HG03565 (cell line): ENCODE measurements around the gene GBX2.
"Not testable (repeated sequence)": the region's sequence is repeated elsewhere in the genome, so short reads cannot be mapped to it uniquely, and the experiment has no call there.

Source experiments
- ATAC-seq: cut with Tn5 transposase; IDR thresholded peaks from one replicate; pipeline ENCODE4 v1.9.1; 2021; ENCODE audit warnings: mild to moderate bottlenecking, moderate library complexity; ENCODE audit not compliant: unreplicated experiment

GBX2 gene

DNA sequence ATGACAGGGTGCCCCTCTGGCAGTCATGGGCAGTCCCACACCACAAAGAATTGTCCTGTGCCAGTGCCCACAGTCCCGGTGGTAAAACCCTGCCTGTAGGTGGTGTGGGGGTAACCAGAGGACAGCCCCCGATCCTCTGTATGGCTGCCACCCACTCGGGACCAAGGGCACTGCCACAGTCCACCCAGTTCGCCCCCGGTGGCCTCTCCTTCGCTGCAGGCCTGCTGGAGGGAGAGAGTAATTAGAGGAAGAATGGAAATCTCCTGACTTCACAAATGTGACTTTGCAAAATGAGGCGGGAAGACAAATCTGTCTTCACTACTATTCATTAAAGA is 11.4 kb downstream of the GBX2 start:
- no peak for ATAC-seq

DNA sequence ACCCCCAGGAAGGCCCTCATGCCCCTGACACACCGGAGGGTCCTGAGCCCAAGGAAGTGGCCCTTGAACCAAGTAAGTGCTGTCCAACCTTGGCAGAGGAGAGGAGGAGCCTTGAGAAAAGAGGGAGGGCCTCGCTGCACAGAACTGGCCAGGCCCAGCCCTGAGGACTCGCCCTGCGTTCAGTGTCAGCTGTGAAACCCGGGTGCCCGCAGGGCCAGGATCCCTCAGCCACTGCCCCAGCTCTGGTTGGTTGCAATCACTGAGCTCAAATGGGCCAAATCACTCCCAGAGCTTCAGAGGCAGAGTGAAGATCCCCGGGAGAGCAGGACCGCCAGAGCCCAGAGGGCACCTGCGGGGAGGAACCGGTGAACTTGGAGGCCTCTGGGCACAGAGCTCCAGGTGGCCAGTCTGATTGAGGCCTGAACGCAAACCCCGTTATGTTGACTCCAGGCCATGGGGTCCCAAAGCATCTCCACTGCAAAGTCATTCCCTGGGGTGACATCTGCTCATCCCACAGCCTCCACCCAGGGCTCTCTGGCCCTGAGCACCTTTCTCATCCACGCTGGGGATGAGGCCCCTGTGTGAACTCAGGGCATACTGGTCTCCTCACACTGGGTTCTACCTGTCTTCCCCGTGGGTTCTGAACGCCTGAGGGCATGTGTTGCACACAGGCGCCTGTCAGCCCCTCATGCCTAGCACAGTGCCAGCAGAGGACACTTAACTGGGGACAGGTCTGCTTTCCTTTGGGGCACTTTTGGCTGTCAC is 11.9 kb downstream of the GBX2 start:
- ATAC-seq = no peak

DNA sequence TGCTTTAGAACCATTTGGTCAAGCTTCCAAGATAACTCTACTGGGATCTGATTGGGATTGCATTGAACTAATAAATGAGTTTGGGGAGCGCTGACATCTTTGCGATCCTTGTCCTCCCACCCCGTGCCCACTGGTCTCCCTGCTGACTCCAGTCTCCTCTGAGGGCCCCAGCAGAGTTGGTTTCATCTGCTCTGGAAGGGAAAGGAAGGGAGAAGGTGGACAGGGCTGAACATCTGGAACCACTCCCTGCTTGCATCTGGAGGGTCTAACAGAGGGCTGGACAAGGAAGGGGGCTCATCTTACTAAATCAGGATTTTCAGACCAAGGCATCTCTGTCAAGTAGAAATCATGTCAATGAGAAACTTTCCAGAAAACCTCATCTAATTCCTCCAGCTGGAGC is 12.8 kb downstream of the GBX2 start:
- ATAC-seq = no peak

DNA sequence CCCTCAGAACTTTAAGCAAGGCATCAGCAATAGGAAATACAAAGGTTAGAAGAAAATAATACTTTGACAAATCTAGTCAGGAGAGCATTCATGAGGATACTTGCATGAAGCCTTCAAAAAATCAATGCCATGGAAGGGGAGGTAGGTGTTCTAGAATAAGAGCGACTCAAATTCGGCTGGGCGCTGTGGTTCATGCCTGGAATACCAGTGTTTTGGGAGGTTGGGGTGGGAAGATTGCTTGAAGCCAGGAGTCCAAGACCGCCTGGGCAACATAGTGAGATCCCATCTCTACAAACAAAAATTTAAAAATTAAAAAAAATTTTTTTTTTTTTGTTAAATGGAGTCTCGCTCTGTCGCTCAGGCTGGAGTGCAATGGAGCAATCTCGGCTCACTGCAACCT is 21.8 kb downstream of the GBX2 start:
- no peak for ATAC-seq

DNA sequence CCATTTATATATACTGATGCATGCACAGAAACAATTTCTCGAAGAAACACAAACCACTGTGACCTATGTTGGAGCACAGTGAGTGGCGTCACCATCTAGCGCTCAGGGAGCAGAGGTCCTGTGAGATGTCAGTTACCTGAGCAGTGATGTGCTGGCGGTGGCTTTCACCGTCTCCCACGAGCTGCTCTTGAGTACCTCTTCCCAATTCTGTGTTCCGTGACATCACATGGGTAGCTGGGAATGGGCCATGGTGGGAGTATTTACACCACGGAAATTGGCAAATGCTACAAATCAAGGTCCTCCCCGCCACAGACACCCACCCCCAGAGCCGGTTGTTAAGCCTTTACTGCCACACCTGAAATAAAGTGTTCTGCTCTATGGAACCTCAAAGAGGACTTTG is 24.4 kb downstream of the GBX2 start:
- ATAC-seq = no peak

DNA sequence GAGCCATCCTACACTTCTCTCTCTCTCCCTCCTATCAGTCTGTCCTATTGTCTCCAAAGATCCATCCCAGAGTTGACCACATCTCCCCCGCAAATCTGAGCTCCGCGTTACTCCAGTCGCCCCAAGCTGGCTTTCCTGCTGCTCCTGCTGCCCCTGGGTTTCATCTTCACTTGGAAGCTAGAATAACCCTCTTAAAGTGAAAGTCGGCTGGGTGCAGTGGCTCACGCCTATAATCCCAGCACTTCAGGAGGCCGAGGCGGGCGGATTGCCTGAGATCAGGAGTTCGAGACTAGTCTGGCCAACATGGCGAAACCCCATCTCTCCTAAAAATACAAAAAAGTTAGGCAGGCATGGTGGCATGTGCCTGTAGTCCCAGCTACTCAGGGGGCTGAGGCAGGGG is 26.6 kb downstream of the GBX2 start:
- not testable (repeated sequence) for ATAC-seq

DNA sequence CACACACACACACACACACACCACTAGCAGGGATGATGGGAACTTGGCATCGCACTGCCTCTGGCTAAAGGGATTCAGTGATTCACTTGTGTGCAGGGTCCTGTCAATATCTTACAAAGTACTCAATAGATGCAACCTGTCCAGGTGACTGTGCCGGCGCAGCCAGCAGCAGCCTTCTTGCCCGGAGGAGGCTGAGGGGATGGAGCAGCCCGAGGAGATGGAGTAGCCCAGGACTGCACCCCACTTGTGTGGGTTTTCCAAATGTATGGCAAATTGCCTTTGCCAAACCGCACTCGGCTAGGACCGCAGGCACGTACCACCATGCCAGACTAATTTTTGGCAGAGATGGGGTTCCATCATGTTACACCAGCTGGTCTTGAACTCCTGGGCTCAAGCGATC is 31.1 kb downstream of the GBX2 start:
- no peak for ATAC-seq

DNA sequence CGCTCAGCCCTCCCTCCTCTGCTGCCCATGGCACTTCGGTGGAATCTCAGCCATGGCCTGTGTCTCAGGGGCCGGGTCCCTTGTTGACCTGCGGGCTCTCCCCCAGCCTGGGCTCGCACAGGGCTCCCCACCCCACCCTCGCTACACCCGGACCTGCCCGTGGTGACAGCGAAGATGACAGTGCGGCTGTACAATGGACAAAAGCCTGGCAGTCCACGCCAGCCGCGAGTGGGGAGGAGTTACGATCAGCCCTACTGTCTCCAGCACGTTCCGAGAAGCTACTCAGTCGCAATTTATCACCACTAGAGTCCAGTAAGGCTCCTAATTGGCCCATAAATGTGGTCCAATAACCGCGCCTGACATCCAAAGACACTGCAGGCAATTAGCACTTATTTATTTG is 31.6 kb downstream of the GBX2 start:
- ATAC-seq = no peak

DNA sequence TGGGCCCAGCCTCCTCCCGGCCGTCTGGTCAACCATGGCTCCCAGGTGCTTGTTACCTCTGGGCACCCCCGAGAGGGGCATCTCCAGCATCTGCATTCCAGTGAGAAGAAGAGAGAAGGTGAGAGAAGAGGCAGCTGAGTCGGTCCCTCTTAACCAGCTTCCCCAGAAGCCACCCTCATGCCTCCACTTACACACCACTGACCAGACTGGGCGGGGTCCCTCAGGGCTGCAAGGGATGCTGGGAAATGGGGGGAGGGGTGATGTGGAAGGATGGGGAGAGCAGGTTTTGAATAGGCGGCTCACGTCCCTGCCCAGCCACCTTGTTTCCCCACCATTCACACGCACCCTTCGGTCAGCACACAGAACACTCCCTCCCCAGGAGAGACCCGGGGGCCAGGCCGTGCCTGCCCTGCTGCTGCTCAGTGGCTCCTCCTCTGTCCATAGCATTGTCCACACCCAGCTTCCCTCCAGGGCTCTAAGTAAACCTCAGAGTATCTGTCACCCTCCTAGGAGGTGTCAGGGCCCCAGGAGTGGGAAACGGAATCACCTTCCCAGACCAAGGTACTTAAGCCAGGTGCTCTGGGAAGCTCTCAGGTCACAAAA is 34.7 kb downstream of the GBX2 start:
- no peak for ATAC-seq

DNA sequence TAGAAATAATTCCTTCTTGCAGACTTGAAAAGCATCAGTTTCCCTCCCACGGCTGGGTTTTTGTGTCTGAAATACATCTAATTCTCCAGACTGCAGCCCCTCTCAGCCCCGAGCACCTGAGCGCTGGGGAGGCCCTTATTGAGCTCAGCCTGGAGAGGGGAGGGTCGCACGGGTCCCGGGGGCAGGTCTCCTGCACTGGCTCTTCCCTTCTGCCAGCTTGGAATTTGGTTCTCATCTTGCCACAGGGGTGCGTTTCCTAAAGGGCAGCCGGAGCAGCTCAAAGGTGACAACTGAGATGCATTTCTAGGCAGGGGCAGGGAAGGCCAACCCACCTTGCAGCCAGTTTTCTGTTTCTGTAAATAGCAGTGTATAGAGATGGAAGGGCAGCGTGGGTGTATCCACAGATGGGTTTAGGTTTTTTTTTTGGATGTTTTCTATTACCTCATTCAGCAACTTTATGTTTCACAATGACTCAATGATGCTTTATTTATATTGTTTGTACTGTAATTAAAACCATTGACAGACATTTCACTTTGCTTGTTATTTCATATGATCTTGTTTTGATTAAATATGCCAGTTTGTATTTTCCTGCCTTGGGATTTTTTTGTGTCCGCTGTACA is 37.0 kb downstream of the GBX2 start:
- ATAC-seq = no peak

DNA sequence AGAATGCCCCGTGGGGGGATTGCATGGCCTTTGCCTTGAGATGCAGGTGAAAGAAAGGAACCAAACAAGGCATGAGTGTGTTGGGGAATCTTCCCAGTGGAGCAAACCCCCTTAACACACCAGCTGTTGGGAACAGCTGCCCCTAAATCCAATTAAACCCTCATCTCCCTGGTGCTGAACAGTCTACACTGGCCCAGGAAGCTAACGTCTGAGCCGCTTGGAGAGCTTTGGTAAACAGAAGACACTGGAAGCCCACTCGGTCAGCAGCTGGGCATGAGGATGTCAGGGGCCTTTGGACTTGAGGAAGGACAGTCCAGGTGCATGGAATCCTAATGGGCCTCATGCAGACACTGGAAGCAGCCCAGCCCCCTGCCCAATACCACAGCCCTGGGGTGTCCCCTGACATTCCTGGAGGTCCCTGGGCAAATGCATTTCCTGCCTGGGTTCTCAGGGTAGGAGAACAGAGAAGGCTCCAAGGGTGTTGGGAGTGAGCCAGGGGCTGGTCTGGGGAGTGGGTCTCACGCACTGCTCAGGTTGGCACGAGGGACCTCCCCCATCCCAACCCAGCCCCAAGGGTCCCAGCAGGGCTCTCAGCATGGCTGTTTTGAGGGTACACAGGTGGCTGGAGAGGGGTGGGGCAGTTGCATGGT is 37.7 kb downstream of the GBX2 start:
- no peak for ATAC-seq

DNA sequence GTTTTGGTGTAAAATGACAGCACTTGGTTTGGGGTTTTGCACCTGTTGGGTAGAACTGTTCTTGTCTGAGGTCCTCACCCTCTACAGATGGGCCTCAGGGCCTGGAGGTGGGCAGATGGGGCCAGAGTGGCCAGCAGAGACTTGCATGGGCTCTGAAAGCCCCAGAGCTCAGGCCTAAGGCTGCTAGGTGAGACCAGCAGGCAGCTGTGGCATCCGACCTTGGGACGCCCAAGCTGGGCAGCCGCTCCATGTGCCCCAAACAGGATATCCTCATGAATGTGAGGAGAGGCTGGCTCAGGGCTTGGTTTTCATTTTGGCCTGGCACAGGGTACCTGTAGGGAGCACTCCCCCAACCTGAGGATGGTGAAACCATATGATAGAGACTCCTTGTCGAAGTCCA is 38.3 kb downstream of the GBX2 start:
- no peak for ATAC-seq

DNA sequence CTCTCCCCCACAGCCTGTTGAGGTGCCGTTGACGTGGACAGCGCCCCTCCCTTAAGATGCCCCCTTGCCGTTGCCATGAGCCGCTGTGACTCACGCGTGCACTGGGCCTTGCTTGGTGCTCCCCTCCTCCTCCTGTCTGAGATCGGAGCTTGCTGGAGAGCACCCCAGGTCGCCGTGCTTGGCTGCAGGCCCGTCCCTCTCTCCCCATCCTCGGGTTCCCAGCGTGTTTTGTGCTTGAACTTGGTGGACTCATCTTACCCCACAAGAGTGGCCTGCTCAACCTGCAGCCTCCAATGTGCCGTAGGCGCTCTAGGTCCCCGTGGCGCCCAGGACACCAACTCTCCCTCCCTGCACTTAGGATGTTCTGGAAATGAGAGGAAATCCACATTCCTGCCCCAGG is 39.9 kb downstream of the GBX2 start:
- ATAC-seq = no peak

DNA sequence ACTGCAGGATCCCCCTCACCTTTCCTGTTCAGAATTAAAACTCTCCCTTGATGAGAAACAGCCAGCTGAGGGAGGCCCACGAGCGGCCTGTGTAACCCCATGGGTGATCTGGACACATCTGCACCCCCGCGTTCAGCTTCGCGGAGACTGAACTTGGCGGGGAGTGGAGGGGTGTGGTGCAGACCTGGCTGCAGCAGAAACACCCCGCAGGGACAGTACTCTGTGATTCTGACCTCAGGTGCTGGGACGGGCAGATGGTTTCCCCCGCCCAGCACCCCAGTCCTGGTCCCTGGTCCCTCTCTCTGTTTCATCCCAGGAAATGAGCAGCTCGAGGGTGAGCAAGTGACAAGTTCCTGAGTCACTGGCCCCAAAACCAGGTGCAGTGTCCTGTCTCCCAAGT is 41.2 kb downstream of the GBX2 start:
- no peak for ATAC-seq

DNA sequence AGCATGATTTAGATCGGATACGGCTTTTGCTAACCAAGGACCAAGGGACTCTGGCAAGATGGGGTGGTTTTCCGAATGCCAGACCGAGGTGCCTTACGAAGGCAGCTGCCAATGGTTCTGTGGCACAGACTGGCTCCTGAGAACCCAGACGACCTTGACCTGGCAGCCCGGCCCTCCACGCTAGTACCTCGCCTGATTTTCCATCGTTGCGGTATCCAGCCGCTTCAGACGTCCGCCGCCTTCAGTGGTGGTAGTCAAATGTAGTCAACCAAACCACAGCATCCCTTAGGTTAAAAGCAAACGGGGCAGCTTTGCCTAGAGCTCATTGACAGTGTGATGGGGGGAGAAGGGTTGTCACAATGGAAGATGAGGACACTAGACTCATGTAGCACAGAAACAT is 42.6 kb downstream of the GBX2 start:
- no peak for ATAC-seq

DNA sequence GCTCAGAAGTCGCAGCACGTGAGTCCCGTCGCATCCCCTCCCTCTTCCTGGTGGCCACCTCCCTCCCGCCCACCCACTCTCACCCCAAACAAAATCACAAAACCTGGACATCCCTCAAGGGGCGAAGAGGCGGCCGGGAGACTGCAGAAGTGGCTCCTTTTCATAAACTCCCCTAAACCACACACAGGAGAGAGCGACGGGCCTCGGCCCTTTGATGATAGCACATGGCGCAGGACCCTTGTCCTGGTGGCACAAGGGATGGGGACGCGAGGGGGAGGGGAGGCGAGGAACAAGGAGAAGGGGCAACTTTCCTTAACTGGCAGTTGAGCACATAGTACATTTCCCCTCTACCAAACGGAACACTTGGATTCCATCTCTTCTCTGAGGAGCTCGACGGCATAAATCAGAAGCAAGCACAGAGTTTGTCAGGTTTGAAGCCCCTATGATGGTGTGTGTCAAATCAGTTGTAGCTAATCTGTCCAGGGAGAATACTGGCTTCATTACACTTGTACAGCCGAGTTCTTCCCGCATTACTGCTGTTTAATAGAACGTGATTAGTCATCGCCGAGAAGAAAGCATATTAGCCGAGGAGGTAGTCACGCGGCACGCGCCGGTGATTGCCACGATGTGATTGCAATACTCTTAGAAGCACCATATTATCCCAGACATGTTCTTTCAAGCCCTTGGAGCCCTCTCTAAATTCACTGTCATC is 43.8 kb downstream of the GBX2 start:
- ATAC-seq = no peak

DNA sequence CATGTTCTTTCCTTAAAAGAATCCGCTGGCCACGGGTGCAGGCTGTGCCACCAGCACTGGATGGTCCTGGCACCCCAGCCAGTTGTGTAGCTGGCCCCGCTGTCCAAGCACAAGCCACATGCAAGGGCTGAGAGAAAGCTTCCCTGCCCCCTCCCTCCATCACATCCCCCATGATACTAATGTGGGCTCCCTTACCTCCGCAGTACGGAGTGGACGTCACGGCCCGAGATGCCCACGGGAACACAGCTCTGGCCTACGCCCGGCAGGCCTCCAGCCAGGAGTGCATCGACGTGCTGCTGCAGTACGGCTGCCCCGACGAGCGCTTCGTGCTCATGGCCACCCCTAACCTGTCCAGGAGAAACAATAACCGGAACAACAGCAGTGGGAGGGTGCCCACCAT is 44.5 kb downstream of the GBX2 start:
- ATAC-seq = no peak

DNA sequence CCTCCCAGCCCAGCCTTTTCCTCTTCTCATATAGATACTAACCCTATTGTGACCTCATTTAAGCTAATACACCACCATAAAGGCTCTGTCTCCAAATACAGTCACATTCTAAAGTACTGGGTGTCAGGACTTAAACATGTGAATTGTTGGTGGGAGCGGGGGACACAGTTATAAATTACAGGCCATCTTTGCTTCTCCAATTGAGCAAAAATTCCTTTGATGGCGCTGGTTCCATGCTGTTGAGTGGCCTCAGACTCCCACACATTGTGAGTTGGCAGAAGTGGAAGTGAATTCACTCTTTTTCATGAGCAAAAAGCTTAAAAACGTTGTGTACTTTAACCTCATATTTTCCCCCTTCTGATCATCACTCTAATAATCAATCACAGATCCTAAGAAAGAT is 46.0 kb downstream of the GBX2 start:
- no peak for ATAC-seq

DNA sequence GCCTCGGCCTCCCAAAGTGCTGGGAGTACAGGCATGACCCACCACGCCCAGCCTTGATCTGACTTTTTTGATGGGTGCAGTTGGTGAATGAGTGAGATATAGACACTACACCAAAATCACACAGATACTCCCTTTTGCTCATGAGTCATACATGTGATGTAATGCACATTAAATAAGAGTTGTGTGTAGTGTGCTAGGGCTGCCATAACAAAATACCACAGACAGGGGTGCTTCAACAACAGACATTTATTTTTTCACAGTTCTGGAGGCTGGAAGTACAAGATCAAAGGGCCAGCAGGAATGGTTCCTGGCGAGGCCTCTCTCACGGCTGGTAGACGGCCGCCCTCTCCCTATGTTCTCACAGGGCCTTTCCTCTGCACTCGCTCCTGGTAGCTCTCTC is 46.6 kb downstream of the GBX2 start:
- ATAC-seq = no peak

DNA sequence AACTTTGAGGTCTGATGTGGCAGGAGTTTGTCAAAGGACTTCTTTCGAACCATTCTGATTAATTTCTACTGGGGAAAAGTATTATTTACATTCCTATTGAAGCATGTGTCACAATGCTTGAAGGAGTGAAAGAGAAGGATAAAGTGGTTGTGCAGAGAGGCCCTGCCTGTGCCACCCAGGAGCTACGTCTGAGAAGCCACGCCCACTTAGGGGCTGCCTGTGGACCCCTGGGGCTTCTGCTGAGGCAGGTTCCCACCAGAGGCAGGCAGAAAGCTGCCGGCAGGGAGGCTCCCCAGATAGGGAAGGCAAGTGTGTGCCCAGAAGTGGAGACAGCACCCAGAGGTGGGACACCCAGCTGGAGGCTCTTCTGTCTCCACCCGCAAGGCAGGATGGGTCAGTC is 47.4 kb downstream of the GBX2 start:
- ATAC-seq = no peak

DNA sequence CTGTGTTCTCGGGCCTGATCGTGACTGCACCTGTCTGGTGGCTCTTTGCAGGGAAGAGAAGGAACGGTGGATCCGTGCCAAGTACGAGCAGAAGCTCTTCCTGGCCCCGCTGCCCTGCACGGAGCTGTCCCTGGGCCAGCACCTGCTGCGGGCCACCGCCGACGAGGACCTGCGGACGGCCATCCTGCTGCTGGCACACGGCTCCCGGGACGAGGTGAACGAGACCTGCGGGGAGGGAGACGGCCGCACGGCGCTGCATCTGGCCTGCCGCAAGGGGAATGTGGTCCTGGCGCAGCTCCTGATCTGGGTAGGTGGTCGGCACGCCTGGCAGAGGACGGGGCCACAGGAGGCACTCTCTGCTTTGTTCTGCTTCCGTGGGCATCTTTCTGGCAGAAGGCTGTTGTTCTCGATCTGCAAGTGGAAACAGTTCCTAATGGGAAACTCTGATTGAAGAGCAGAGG is 48.0 kb downstream of the GBX2 start:
- no peak for ATAC-seq
